Caco-2 (cell line): ENCODE results near the gene AMOTL1. TPM values are rescaled to one million over a fixed set of nuclear protein-coding genes. Genes with fewer than 3 reads are reported as not detected.

Source experiments
- BruUV-seq: library from RNA; stranded (reverse); fragments of 400-500 nt; replicated peaks from 2 replicates; lab custom pipeline; 2021; lab: Mats Ljungman, UMichigan
- CTCF ChIA-PET: fragments of 300-600 bp; sonication (Branson Sonifier 250); formaldehyde crosslinking; loops from one replicate; lab custom pipeline; 2022; ENCODE audit warnings: antibody characterized with exemption; lab: Charles Lee
- POLR2A ChIA-PET: fragments of 300-600 bp; sonication (Branson Sonifier 250); formaldehyde crosslinking; loops from one replicate; lab custom pipeline; 2022; ENCODE audit warnings: antibody characterized with exemption; lab: Charles Lee
- DNase-seq, 2 experiments: peaks; one replicate each; pipeline versions ENCODE4 v3.0.0 to v3.0.0-alpha.2; 2020 to 2022
- H3K27me3 ChIP-seq: replicated peaks from 2 replicates; pipeline ENCODE4 v1.6.0; 2011; ENCODE audit warnings: low read length; ENCODE audit not compliant: control insufficient read depth, insufficient read depth
- H3K36me3 ChIP-seq: 2 replicates; pipeline ENCODE4 v1.5.1; 2011; ENCODE audit warnings: low read length; ENCODE audit not compliant: control insufficient read depth, insufficient read depth
- H3K4me1 ChIP-seq: fragments of 250-450 bp; sonication (Bioruptor Pico); 2 replicates; pipeline ENCODE4 v1.5.1; 2020; ENCODE audit warnings: mild to moderate bottlenecking
- H3K4me3 ChIP-seq: 2 replicates; pipeline ENCODE4 v1.5.1; 2011; ENCODE audit warnings: low read depth, mild to moderate bottlenecking, control low read depth, low read length
- H3K9me3 ChIP-seq: fragments of 250-450 bp; sonication (Bioruptor Pico); 2 replicates; pipeline ENCODE4 v1.5.1; 2020; ENCODE audit warnings: mild to moderate bottlenecking, moderate library complexity
- H3K27ac Mint-ChIP-seq: one replicate; pipeline ENCODE4 v1.8.0; 2022; ENCODE audit warnings: mixed read lengths; ENCODE audit not compliant: unreplicated experiment
- H3K27me3 Mint-ChIP-seq: one replicate; pipeline ENCODE4 v1.8.0; 2022; ENCODE audit warnings: mixed read lengths; ENCODE audit not compliant: insufficient read depth, unreplicated experiment
- H3K36me3 Mint-ChIP-seq: one replicate; pipeline ENCODE4 v1.8.0; 2022; ENCODE audit warnings: mild to moderate bottlenecking, mixed read lengths; ENCODE audit not compliant: insufficient read depth, unreplicated experiment
- H3K4me1 Mint-ChIP-seq: one replicate; pipeline ENCODE4 v1.8.0; 2022; ENCODE audit warnings: low read depth, mixed read lengths; ENCODE audit not compliant: unreplicated experiment
- H3K4me3 Mint-ChIP-seq: one replicate; pipeline ENCODE4 v1.8.0; 2022; ENCODE audit warnings: mild to moderate bottlenecking, moderate library complexity, mixed read lengths; ENCODE audit not compliant: unreplicated experiment
- H3K9me3 Mint-ChIP-seq: one replicate; pipeline ENCODE4 v1.8.0; 2022; ENCODE audit warnings: mixed read lengths; ENCODE audit not compliant: unreplicated experiment
- CTCF ChIP-seq, 2 experiments: fragments of 200-600 bp in 1 of 2; IDR thresholded peaks; 1 replicate in 1 of 2; 2 replicates in 1 of 2; pipeline versions ENCODE4 v1.5.1 to v1.8.0; 2011 to 2022; ENCODE audit warnings: antibody characterized with exemption in 1 of 2, control low read depth in 1 of 2, inconsistent platforms in 1 of 2, low read depth in 1 of 2, low read length in 1 of 2, mild to moderate bottlenecking in 1 of 2, moderate library complexity in 1 of 2; ENCODE audit not compliant: insufficient read depth in 1 of 2, severe bottlenecking in 1 of 2, unreplicated experiment in 1 of 2
- intact Hi-C: fragments of 100-400 bp; cut with micrococcal nuclease; formaldehyde crosslinking; loops from one replicate; pipeline ENCODE4 v1.10.0; 2022; ENCODE audit not compliant: unreplicated experiment
- total RNA-seq: library from RNA; stranded (reverse); gene quantifications from 2 replicates; pipeline ENCODE4 v1.2.3, GENCODE V29; 2022

Gene AMOTL1
- total RNA-seq, 1 experiment from 2014 or later = 60.8 TPM

GRCh38 chr11:94834911-94835593, 66.9 kb downstream of the AMOTL1 start:
- H3K4me1 Mint-ChIP-seq = peaks cover 38% of the 10 kb centered on the region
- TF ChIP-seq CTCF (IDR thresholded peaks at IDR 0.05; ENCODE audit: insufficient read depth in 1 of 2, low read depth in 1 of 2, low read length in 1 of 2, severe bottlenecking in 1 of 2, unreplicated experiment in 1 of 2) = no peak
- H3K27ac Mint-ChIP-seq = peak overlapping the region; percentile 87
- ChIA-PET CTCF (interaction anchor here (0.8 to 1.0 kb wide), 3 partner anchors 10 to 212 kb away, joined by 3 to 4 read pairs (median 3); no protein-coding TSS in a partner anchor), POLR2A (no interaction called here)
- no peaks in the 10 kb centered on the region for H3K27me3 Mint-ChIP-seq
- H3K9me3 ChIP-seq = no peaks in the 10 kb centered on the region
- peaks cover 72% of the 10 kb centered on the region for H3K36me3 Mint-ChIP-seq
- H3K27me3 ChIP-seq = no peaks in the 10 kb centered on the region
- peaks cover 63% of the 10 kb centered on the region for H3K4me1 ChIP-seq
- no peak overlapping the region for H3K4me3 ChIP-seq
- BruUV-seq = no TSS peak
- DNase-seq = no peak
- H3K9me3 Mint-ChIP-seq = no peaks in the 10 kb centered on the region
- intact Hi-C loops = loop anchor here (5.0 kb wide), 1 partner anchor 198 kb away; no protein-coding TSS in a partner anchor
- no peak overlapping the region for H3K4me3 Mint-ChIP-seq
- H3K36me3 ChIP-seq = peaks cover 11% of the 10 kb centered on the region; the same call in 1 of the 2 replicates

GRCh38 chr11:94835594-94835927, 67.4 kb downstream of the AMOTL1 start:
- Mint-ChIP-seq H3K4me1 (peaks cover 34% of the 10 kb centered on the region), H3K27ac (no peak overlapping the region), H3K9me3 (no peaks in the 10 kb centered on the region), H3K4me3 (no peak overlapping the region), H3K27me3 (no peaks in the 10 kb centered on the region), H3K36me3 (peaks cover 71% of the 10 kb centered on the region)
- Histone ChIP-seq H3K36me3 (peaks cover 7% of the 10 kb centered on the region; the same call in 1 of the 2 replicates), H3K4me3 (no peak overlapping the region), H3K4me1 (peaks cover 58% of the 10 kb centered on the region), H3K9me3 (no peaks in the 10 kb centered on the region), H3K27me3 (no peaks in the 10 kb centered on the region)
- no TSS peak for BruUV-seq
- DNase-seq = no peak
- intact Hi-C loops = no loop called here
- TF ChIP-seq CTCF (IDR thresholded peaks at IDR 0.05; ENCODE audit: insufficient read depth in 1 of 2, low read depth in 1 of 2, low read length in 1 of 2, severe bottlenecking in 1 of 2, unreplicated experiment in 1 of 2) = no peak
- ChIA-PET CTCF (interaction anchor here (1.0 kb wide), 2 partner anchors 9 to 62 kb away, joined by 3 to 4 read pairs; no protein-coding TSS in a partner anchor), POLR2A (no interaction called here)

- intact Hi-C loops = no loop called here
- H3K4me3 Mint-ChIP-seq = no peak overlapping the region
- ChIA-PET CTCF (no interaction called here), POLR2A (no interaction called here)
- Histone ChIP-seq H3K27me3 (no peaks in the 10 kb centered on the region), H3K4me3 (no peak overlapping the region), H3K4me1 (peaks cover 41% of the 10 kb centered on the region), H3K9me3 (no peaks in the 10 kb centered on the region), H3K36me3 (peaks cover 4% of the 10 kb centered on the region; the same call in 1 of the 2 replicates)
- H3K27me3 Mint-ChIP-seq = no peaks in the 10 kb centered on the region
- peaks cover 69% of the 10 kb centered on the region for H3K36me3 Mint-ChIP-seq
- BruUV-seq = no TSS peak
- TF ChIP-seq CTCF (IDR thresholded peaks at IDR 0.05; ENCODE audit: insufficient read depth in 1 of 2, low read depth in 1 of 2, low read length in 1 of 2, severe bottlenecking in 1 of 2, unreplicated experiment in 1 of 2) = no peak
- H3K27ac Mint-ChIP-seq = no peak overlapping the region
- H3K4me1 Mint-ChIP-seq = peaks cover 22% of the 10 kb centered on the region
- DNase-seq = no peak
- no peaks in the 10 kb centered on the region for H3K9me3 Mint-ChIP-seq
Measured at GRCh38 chr11:94837317-94837716, 69.2 kb downstream of the AMOTL1 start.
